Bronchial epithelial cell (primary cell): ENCODE data around the gene ATG5. TPM values are rescaled to one million over a fixed set of nuclear protein-coding genes. Genes with fewer than 3 reads are reported as not detected.

Experiments
- DNase-seq: peaks from one replicate; pipeline ENCODE4 v3.0.0-alpha.2; 2010; ENCODE audit warnings: low read depth
- FAIRE-seq: peaks from 2 replicates; lab custom pipeline; 2011; peaks lifted over from hg19 to GRCh38; lab: Jason Lieb, UNC
- H3K27me3 ChIP-seq: 2 replicates; pipeline ENCODE4 v1.5.1; 2011; ENCODE audit warnings: low read length; ENCODE audit not compliant: control insufficient read depth, insufficient read depth
- H3K36me3 ChIP-seq: 2 replicates; pipeline ENCODE4 v1.5.1; 2011; ENCODE audit warnings: low read length; ENCODE audit not compliant: control insufficient read depth, insufficient read depth
- H3K4me3 ChIP-seq: 2 replicates; pipeline ENCODE4 v1.5.1; 2011; ENCODE audit warnings: mild to moderate bottlenecking, low read depth, low read length, control low read depth
- total RNA-seq: library from RNA; depleted of rRNA; stranded (reverse); fragments of >200 nt; gene quantifications from 2 replicates; pipeline ENCODE4 v1.2.1, GENCODE V29; 2014
- TF ChIP-seq, protein P1 (sequence below): IDR thresholded peaks from 2 replicates; pipeline ENCODE4 v1.5.1; 2011; ENCODE audit warnings: mild to moderate bottlenecking, moderate library complexity, low read length, control low read depth, inconsistent platforms; ENCODE audit not compliant: insufficient read depth, severe bottlenecking

The ATG5 gene
- total RNA-seq, 1 donor from 2014 or later = 56.6 TPM

DNA sequence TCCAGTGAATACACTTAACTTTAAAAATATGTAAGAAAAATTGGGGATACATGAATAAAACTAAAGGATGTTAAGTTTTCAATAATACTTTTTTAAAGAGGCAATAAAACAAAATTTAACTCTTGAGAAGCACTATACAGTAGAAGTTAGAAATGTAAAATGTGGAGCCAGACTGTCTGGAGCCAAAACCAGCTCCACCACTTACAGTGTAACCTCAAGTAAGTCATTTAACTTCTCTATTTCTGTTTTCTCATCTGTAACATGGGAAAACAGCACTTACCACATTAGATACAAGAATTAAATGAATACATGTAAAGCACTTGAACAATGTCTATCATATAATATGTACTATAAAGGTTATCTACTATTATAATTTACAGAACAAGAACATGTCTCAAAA, 6.7 kb downstream of the ATG5 start:
- FAIRE-seq = no peak
- no peaks in the 10 kb centered on the region for H3K36me3 ChIP-seq
- TF ChIP-seq, protein P1, sequence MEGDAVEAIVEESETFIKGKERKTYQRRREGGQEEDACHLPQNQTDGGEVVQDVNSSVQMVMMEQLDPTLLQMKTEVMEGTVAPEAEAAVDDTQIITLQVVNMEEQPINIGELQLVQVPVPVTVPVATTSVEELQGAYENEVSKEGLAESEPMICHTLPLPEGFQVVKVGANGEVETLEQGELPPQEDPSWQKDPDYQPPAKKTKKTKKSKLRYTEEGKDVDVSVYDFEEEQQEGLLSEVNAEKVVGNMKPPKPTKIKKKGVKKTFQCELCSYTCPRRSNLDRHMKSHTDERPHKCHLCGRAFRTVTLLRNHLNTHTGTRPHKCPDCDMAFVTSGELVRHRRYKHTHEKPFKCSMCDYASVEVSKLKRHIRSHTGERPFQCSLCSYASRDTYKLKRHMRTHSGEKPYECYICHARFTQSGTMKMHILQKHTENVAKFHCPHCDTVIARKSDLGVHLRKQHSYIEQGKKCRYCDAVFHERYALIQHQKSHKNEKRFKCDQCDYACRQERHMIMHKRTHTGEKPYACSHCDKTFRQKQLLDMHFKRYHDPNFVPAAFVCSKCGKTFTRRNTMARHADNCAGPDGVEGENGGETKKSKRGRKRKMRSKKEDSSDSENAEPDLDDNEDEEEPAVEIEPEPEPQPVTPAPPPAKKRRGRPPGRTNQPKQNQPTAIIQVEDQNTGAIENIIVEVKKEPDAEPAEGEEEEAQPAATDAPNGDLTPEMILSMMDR = no peak
- H3K4me3 ChIP-seq = no peak overlapping the region
- no peak for DNase-seq
- H3K27me3 ChIP-seq = no peaks in the 10 kb centered on the region

GRCh38 chr6:106318061-106318460, 7.5 kb downstream of the ATG5 start:
- Histone ChIP-seq H3K4me3 (no peak overlapping the region), H3K27me3 (no peaks in the 10 kb centered on the region), H3K36me3 (no peaks in the 10 kb centered on the region)
- TF ChIP-seq, protein P1 = no peak
- no peak for DNase-seq
- FAIRE-seq = no peak

DNA sequence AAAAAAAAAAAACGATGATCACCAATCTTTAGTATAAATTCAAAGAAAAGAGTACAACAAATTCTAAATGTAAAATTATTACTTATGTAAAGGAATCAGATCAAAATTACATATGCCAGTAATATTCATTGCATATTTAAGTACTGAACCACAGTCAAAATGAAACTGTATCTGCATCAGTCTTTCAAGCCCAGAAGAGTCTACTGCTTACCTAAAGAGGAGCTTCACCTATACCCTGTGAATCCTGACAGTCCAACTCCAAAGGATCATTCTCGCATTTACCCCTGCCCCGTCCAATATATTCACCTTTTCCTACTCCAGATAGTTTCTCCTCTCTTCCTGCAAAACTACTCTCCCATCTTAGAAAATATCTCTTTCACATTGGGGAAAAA, 9.2 kb downstream of the ATG5 start:
- FAIRE-seq (no peak), DNase-seq (no peak)
- Histone ChIP-seq H3K36me3 (peaks cover 3% of the 10 kb centered on the region), H3K27me3 (no peaks in the 10 kb centered on the region), H3K4me3 (no peak overlapping the region)
- TF ChIP-seq, protein P1 = no peak

- FAIRE-seq (no peak), DNase-seq (peak; percentile 29)
- Histone ChIP-seq H3K27me3 (no peaks in the 10 kb centered on the region), H3K4me3 (no peak overlapping the region), H3K36me3 (peaks cover 3% of the 10 kb centered on the region)
- TF ChIP-seq, protein P1 = no peak
Measured at GRCh38 chr6:106315765-106316374, 9.7 kb downstream of the ATG5 start.

- FAIRE-seq = no peak
- peak; percentile 67 for DNase-seq
- Histone ChIP-seq H3K36me3 (peaks cover 3% of the 10 kb centered on the region), H3K4me3 (no peak overlapping the region), H3K27me3 (no peaks in the 10 kb centered on the region)
- TF ChIP-seq, protein P1 = no peak
Measured at GRCh38 chr6:106309766-106310373, 15.7 kb downstream of the ATG5 start.
